ENCODE data around the gene TAF8. TPM values are rescaled to one million over a fixed set of nuclear protein-coding genes. Genes with fewer than 3 reads are reported as not detected.

The TAF8 gene
- total RNA-seq, 2 experiments from 2014 or later: 40.0 to 42.3 TPM

- no peaks in the 10 kb centered on the region for H3K4me1 Mint-ChIP-seq (ENCODE audit: low read depth)
- CTCF ChIA-PET: interaction anchor here (1.1 to 5.2 kb wide), 3 partner anchors 10 to 18 kb away, joined by 3 to 20 read pairs (median 17); no protein-coding TSS in a partner anchor
Observed at GRCh38 chr6:42086046-42087035, 36.0 kb downstream of the TAF8 start.

GRCh38 chr6:42088101-42088591 lies 37.8 kb downstream of the TAF8 start:
- Mint-ChIP-seq H3K4me3 (no peak overlapping the region), H3K27me3 (no peaks in the 10 kb centered on the region), H3K9me3 (no peaks in the 10 kb centered on the region), H3K27ac (no peak overlapping the region), H3K4me1 (ENCODE audit: low read depth) (no peaks in the 10 kb centered on the region), H3K36me3 (ENCODE audit: low read depth) (no peaks in the 10 kb centered on the region)
- CTCF ChIA-PET: interaction anchor here (0.6 to 7.1 kb wide), 3 partner anchors 8 to 643 kb away, joined by 3 to 50 read pairs (median 17); no protein-coding TSS in a partner anchor
- intact Hi-C loops (cut with micrococcal nuclease): no loop called here
- TF ChIP-seq CTCF (IDR thresholded peaks at IDR 0.05): no peak
- DNase-seq: no peak
- POLR2A ChIA-PET: no interaction called here
- no peak for ATAC-seq

More at GRCh38 chr6:42086046-42087035, 36.0 kb downstream of the TAF8 start:
- POLR2A ChIA-PET: no interaction called here
- no peaks in the 10 kb centered on the region for H3K9me3 Mint-ChIP-seq
- no peaks in the 10 kb centered on the region for H3K36me3 Mint-ChIP-seq (ENCODE audit: low read depth)
- DNase-seq (no peak), ATAC-seq (no peak)
- H3K27me3 Mint-ChIP-seq: no peaks in the 10 kb centered on the region
- H3K27ac Mint-ChIP-seq: no peak overlapping the region
- no peak for TF ChIP-seq CTCF (IDR thresholded peaks at IDR 0.05)
- intact Hi-C loops (cut with micrococcal nuclease): no loop called here
- H3K4me3 Mint-ChIP-seq: no peak overlapping the region

GRCh38 chr6:42090819-42091717 lies 40.7 kb downstream of the TAF8 start:
- H3K36me3 Mint-ChIP-seq (ENCODE audit: low read depth): no peaks in the 10 kb centered on the region
- ChIA-PET CTCF (interaction anchor here (1.1 to 7.1 kb wide), 2 partner anchors 13 to 46 kb away, joined by 3 to 50 read pairs; no protein-coding TSS in a partner anchor), POLR2A (interaction anchor here (0.6 to 0.8 kb wide), 2 partner anchors 8 to 14 kb away, joined by 3 read pairs; no protein-coding TSS in a partner anchor)
- ATAC-seq: no peak
- no peak for DNase-seq
- intact Hi-C loops (cut with micrococcal nuclease): no loop called here
- H3K27ac Mint-ChIP-seq: no peak overlapping the region
- no peaks in the 10 kb centered on the region for H3K4me1 Mint-ChIP-seq (ENCODE audit: low read depth)
- no peaks in the 10 kb centered on the region for H3K27me3 Mint-ChIP-seq
- no peak overlapping the region for H3K4me3 Mint-ChIP-seq
- no peak for TF ChIP-seq CTCF (IDR thresholded peaks at IDR 0.05)
- no peaks in the 10 kb centered on the region for H3K9me3 Mint-ChIP-seq

GRCh38 chr6:42091718-42092023 lies 41.3 kb downstream of the TAF8 start:
- no peak overlapping the region for H3K27ac Mint-ChIP-seq
- no peak overlapping the region for H3K4me3 Mint-ChIP-seq
- H3K4me1 Mint-ChIP-seq (ENCODE audit: low read depth): no peaks in the 10 kb centered on the region

More at GRCh38 chr6:42091718-42092023, 41.3 kb downstream of the TAF8 start:
- ATAC-seq (no peak), DNase-seq (no peak)
- ChIA-PET CTCF (interaction anchor here (7.1 kb wide), 1 partner anchor 12 kb away, joined by 50 read pairs; no protein-coding TSS in a partner anchor), POLR2A (interaction anchor here (0.8 kb wide), 1 partner anchor 9 kb away, joined by 3 read pairs; no protein-coding TSS in a partner anchor)
- no peak for TF ChIP-seq CTCF (IDR thresholded peaks at IDR 0.05)
- no peaks in the 10 kb centered on the region for H3K27me3 Mint-ChIP-seq
- H3K36me3 Mint-ChIP-seq (ENCODE audit: low read depth): no peaks in the 10 kb centered on the region
- intact Hi-C loops (cut with micrococcal nuclease): no loop called here
- no peaks in the 10 kb centered on the region for H3K9me3 Mint-ChIP-seq

Measured in activated CD8-positive, alpha-beta T cell treated with anti-CD3 and anti-CD28 coated beads for 36 hours (primary cell).